RCC 7860 (cell line): ENCODE data around the gene LRRC9.
"Not testable (repeated sequence)": the region's sequence is repeated elsewhere in the genome, so short reads cannot be mapped to it uniquely, and the experiment has no call there.

Experiments used
- DNase-seq: peaks from one replicate; pipeline ENCODE4 v3.0.0-alpha.2; 2015; ENCODE audit warnings: low spot score
- FAIRE-seq: peaks from 2 replicates; lab custom pipeline; 2012; peaks lifted over from hg19 to GRCh38; lab: Jason Lieb, UNC

The LRRC9 gene

GRCh38 chr14:60051721-60052221 lies 131.8 kb downstream of the LRRC9 start:
- FAIRE-seq, result no peak

GRCh38 chr14:60058087-60058486 lies 138.1 kb downstream of the LRRC9 start:
- FAIRE-seq, result no peak

More at GRCh38 chr14:60051721-60052221, 131.8 kb downstream of the LRRC9 start:
- DNase-seq, result no peak

GRCh38 chr14:60061371-60061770 lies 141.4 kb downstream of the LRRC9 start:
- DNase-seq (no peak), FAIRE-seq (no peak)

More at GRCh38 chr14:60058087-60058486, 138.1 kb downstream of the LRRC9 start:
- no peak for DNase-seq

GRCh38 chr14:60064491-60065072 lies 144.6 kb downstream of the LRRC9 start:
- FAIRE-seq (peak; percentile 74), DNase-seq (peak; percentile 3)

GRCh38 chr14:60067882-60068281 lies 147.9 kb downstream of the LRRC9 start:
- FAIRE-seq, result no peak

GRCh38 chr14:60079723-60080122 lies 159.8 kb downstream of the LRRC9 start:
- FAIRE-seq, result no peak

More at GRCh38 chr14:60067882-60068281, 147.9 kb downstream of the LRRC9 start:
- DNase-seq, result no peak

GRCh38 chr14:60085085-60085484 lies 165.1 kb downstream of the LRRC9 start:
- no peak for DNase-seq
- FAIRE-seq, result no peak

More at GRCh38 chr14:60079723-60080122, 159.8 kb downstream of the LRRC9 start:
- no peak for DNase-seq

- FAIRE-seq, result no peak
These were observed 165.7 kb downstream of the LRRC9 start for GRCh38 chr14:60085693-60086092.

GRCh38 chr14:60087668-60088067 lies 167.7 kb downstream of the LRRC9 start:
- FAIRE-seq, result no peak
- no peak for DNase-seq

More at GRCh38 chr14:60085693-60086092, 165.7 kb downstream of the LRRC9 start:
- no peak for DNase-seq

GRCh38 chr14:60089221-60089620 lies 169.3 kb downstream of the LRRC9 start:
- no peak for DNase-seq
- no peak for FAIRE-seq

GRCh38 chr14:60090864-60091519 lies 171.0 kb downstream of the LRRC9 start:
- no peak for FAIRE-seq
- DNase-seq, result no peak

- DNase-seq, result peak; percentile 89
- FAIRE-seq, result peak; percentile 14
These were observed 171.9 kb downstream of the LRRC9 start, which contains the start of gene PCNX4 for GRCh38 chr14:60091550-60092525. PCNX4 (plus strand) TSS chr14:60091923; CDS start chr14:60107639, 15,716 bp downstream.

GRCh38 chr14:60092526-60092920 lies 172.6 kb downstream of the LRRC9 start:
- FAIRE-seq (no peak), DNase-seq (no peak)

- FAIRE-seq (no peak), DNase-seq (no peak)
These were observed 173.1 kb downstream of the LRRC9 start for GRCh38 chr14:60093080-60093479.

GRCh38 chr14:60093606-60094005 lies 173.7 kb downstream of the LRRC9 start:
- no peak for FAIRE-seq
- DNase-seq, result no peak

GRCh38 chr14:60094306-60094897 lies 174.5 kb downstream of the LRRC9 start:
- FAIRE-seq, result peak; percentile 40
- DNase-seq, result peak; percentile 69

- FAIRE-seq (no peak), DNase-seq (no peak)
These were observed 175.3 kb downstream of the LRRC9 start for GRCh38 chr14:60095231-60095630.

- DNase-seq, result no peak
- FAIRE-seq, result no peak
These were observed 176.0 kb downstream of the LRRC9 start for GRCh38 chr14:60095781-60096450.

GRCh38 chr14:60097974-60098373 lies 178.0 kb downstream of the LRRC9 start:
- FAIRE-seq (no peak), DNase-seq (no peak)

GRCh38 chr14:60099855-60100254 lies 179.9 kb downstream of the LRRC9 start:
- not testable (repeated sequence) for FAIRE-seq, DNase-seq
